MM.1S (cell line): ENCODE measurements around the gene NCS1.

ENCODE experiments used
- CTCF ChIP-seq: fragments of 300-600 bp; sonication (generic); IDR thresholded peaks from 2 replicates; pipeline ENCODE4 v1.5.1; 2016; ENCODE audit warnings: antibody characterized with exemption, low read length, mixed read lengths
- EZH2 ChIP-seq: fragments of 300-600 bp; sonication (generic); optimal IDR thresholded peaks from 2 replicates; pipeline ENCODE3; 2017; ENCODE audit warnings: low read depth, mild to moderate bottlenecking, antibody characterized with exemption, low read length, mixed read lengths
- EZH2phosphoT487 ChIP-seq: fragments of 300-600 bp; sonication (generic); IDR thresholded peaks from 2 replicates; pipeline ENCODE4 v1.6.1; 2018; ENCODE audit warnings: antibody characterized with exemption, low read length

- TF ChIP-seq CTCF = no peak
- no peak for TF ChIP-seq EZH2
- no peak for TF ChIP-seq EZH2phosphoT487
These were observed 53.9 kb downstream of the NCS1 start for GRCh38 chr9:130226112-130226511.
